ENCODE results near the gene TNP2. TPM values are rescaled to one million over a fixed set of nuclear protein-coding genes. Genes with fewer than 3 reads are reported as not detected.

TNP2 gene
- total and polyA plus RNA-seq, 2 donors from 2014 or later = not detected

- H3K4me3 ChIP-seq (ENCODE audit: low read length in 3 of 3) = no peak overlapping the region
- no peaks in the 10 kb centered on the region for H3K36me3 ChIP-seq (ENCODE audit: control insufficient read depth in 2 of 3, insufficient read depth in 3 of 3, low read length in 3 of 3)
- H3K9ac ChIP-seq (ENCODE audit: low read length in 3 of 3) = no peak overlapping the region
- H3K4me1 ChIP-seq (ENCODE audit: control insufficient read depth in 2 of 3, insufficient read depth in 2 of 3, low read depth in 1 of 3, low read length in 3 of 3) = no peaks in the 10 kb centered on the region
- TF ChIP-seq CTCF (IDR thresholded peaks at IDR 0.05; ENCODE audit: borderline replicate concordance, extremely low read depth, insufficient read depth) = no peak
- no peak overlapping the region for H3K27ac ChIP-seq (ENCODE audit: low read depth in 2 of 2, low read length in 2 of 2)
- H3K27me3 ChIP-seq (ENCODE audit: control insufficient read depth, insufficient read depth, low read length) = no peaks in the 10 kb centered on the region
- FAIRE-seq = no peak
- H3K9me3 ChIP-seq (ENCODE audit: control insufficient read depth in 2 of 3, insufficient read depth in 1 of 3, low read length in 3 of 3) = peaks cover 0 to 21% (median 3%) of the 10 kb centered on the region in 3 donors
- DNase-seq = no peak
- intact Hi-C loops (cut with DNase I) = no loop called here
Measured at GRCh38 chr16:11219178-11219577, 49.9 kb downstream of the TNP2 start.

GRCh38 chr16:11218604-11218962 lies 50.5 kb downstream of the TNP2 start:
- intact Hi-C loops (cut with DNase I) = no loop called here
- H3K27me3 ChIP-seq (ENCODE audit: control insufficient read depth, insufficient read depth, low read length) = no peaks in the 10 kb centered on the region
- no peak overlapping the region for H3K27ac ChIP-seq (ENCODE audit: low read depth in 2 of 2, low read length in 2 of 2)
- no peak for DNase-seq
- no peak for TF ChIP-seq CTCF (IDR thresholded peaks at IDR 0.05; ENCODE audit: borderline replicate concordance, extremely low read depth, insufficient read depth)
- no peak for FAIRE-seq
- peaks cover 0 to 21% (median 3%) of the 10 kb centered on the region in 3 donors for H3K9me3 ChIP-seq (ENCODE audit: control insufficient read depth in 2 of 3, insufficient read depth in 1 of 3, low read length in 3 of 3)
- H3K4me3 ChIP-seq (ENCODE audit: low read length in 3 of 3) = no peak overlapping the region
- H3K4me1 ChIP-seq (ENCODE audit: control insufficient read depth in 2 of 3, insufficient read depth in 2 of 3, low read depth in 1 of 3, low read length in 3 of 3) = no peaks in the 10 kb centered on the region
- H3K36me3 ChIP-seq (ENCODE audit: control insufficient read depth in 2 of 3, insufficient read depth in 3 of 3, low read length in 3 of 3) = no peaks in the 10 kb centered on the region
- no peak overlapping the region for H3K9ac ChIP-seq (ENCODE audit: low read length in 3 of 3)

Small RNA genes within 50 kb of the gene (microRNA-seq; reads per million reads assigned to microRNA genes)
- gene MIR548H2 = not detected

Other genes starting within 250 kb of the TNP2 start
- gene SOCS1, start 13.1 kb downstream of the TNP2 start, total RNA-seq = 21.8 TPM
- gene SOCS1, start 13.1 kb downstream of the TNP2 start, polyA plus RNA-seq (ENCODE audit: insufficient read depth, low read depth, low replicate concordance) = 10.4 TPM
- not detected for gene PRM3, start 4.3 kb upstream of the TNP2 start, total RNA-seq
- gene PRM3, start 4.3 kb upstream of the TNP2 start, polyA plus RNA-seq (ENCODE audit: insufficient read depth, low read depth, low replicate concordance) = not detected
- gene PRM2, start 7.2 kb upstream of the TNP2 start, total RNA-seq = not detected
- gene PRM2, start 7.2 kb upstream of the TNP2 start, polyA plus RNA-seq (ENCODE audit: insufficient read depth, low read depth, low replicate concordance) = not detected
- not detected for gene PRM1, start 12.0 kb upstream of the TNP2 start, total RNA-seq
- gene PRM1, start 12.0 kb upstream of the TNP2 start, polyA plus RNA-seq (ENCODE audit: insufficient read depth, low read depth, low replicate concordance) = not detected
- gene RMI2, start 76.1 kb upstream of the TNP2 start, total RNA-seq = 4.6 TPM
- gene RMI2, start 76.1 kb upstream of the TNP2 start, polyA plus RNA-seq (ENCODE audit: insufficient read depth, low read depth, low replicate concordance) = 5.2 TPM

All from kidney (tissue), 14 donors.